HAP-1 (cell line): Measurements from ENCODE around the gene IGSF9B.

Source experiments
- DNase-seq, 2 experiments: peaks; one replicate each; pipeline ENCODE4 v3.0.0-alpha.2; 2016 to 2020; ENCODE audit warnings: low spot score in 2 of 2
- H3K27me3 ChIP-seq: fragments of 250-450 bp; sonication (Bioruptor Pico); 2 replicates; pipeline ENCODE4 v1.5.1; 2020; ENCODE audit warnings: low read depth, mild to moderate bottlenecking, moderate library complexity
- H3K36me3 ChIP-seq: fragments of 250-450 bp; sonication (Bioruptor Pico); replicated peaks from 2 replicates; pipeline ENCODE4 v1.5.1; 2020; ENCODE audit warnings: mild to moderate bottlenecking
- H3K4me1 ChIP-seq: fragments of 250-450 bp; sonication (Bioruptor Pico); 2 replicates; pipeline ENCODE4 v1.5.1; 2020; ENCODE audit warnings: mild to moderate bottlenecking
- H3K4me3 ChIP-seq: fragments of 250-450 bp; sonication (Bioruptor Pico); 2 replicates; pipeline ENCODE4 v1.5.1; 2020; ENCODE audit warnings: mild to moderate bottlenecking, moderate library complexity
- H3K9me3 ChIP-seq: fragments of 250-450 bp; sonication (Bioruptor Pico); 2 replicates; pipeline ENCODE4 v1.5.1; 2020; ENCODE audit warnings: mild to moderate bottlenecking, moderate library complexity
- in situ Hi-C: fragments of 300-500 bp; cut with MboI; formaldehyde crosslinking; loops from 3 replicates; pipeline ENCODE4 v1.14.3; 2020; ENCODE audit warnings: low sequenced_read_pairs, inconsistent platforms, mixed read lengths

IGSF9B gene

DNA sequence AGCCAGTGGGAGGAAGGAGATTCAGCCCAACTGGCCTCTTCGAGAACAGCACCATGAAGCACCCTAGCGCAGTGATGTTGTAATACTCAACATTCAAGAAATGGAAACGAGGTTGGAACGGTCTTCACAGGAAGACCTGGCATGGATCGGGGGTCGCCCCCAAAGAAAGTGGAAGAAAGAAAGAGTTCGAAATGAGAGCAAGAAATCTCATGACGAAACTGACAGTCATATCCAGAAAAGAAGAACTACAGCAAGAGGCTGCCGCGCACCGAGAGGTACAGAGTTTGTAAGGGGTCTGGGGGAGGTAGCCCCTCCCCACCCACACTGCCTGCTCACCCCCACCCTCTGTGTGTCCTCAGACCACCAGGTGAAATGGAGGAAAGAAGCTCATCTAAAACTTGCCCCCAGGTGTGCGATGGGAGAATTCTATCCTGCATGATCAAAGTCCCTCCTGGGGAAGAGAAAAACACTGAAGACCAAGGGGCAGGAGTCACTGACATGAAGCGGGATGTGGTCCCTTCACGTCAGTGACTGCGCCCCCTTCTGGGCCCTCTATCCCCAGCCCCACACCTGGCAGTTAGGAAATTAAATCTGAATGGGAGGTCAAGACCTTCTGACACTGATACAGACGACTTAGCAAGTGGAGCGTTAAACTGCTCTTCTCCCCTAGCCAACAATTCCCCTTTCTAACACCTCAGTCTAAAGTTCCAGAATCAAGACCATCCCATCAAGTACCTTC lies 58.6 kb downstream of the IGSF9B start:
- Histone ChIP-seq H3K27me3 (no peaks in the 10 kb centered on the region), H3K4me3 (no peak overlapping the region), H3K4me1 (no peaks in the 10 kb centered on the region), H3K9me3 (no peaks in the 10 kb centered on the region), H3K36me3 (no peaks in the 10 kb centered on the region)
- in situ Hi-C loops, result no loop called here
- DNase-seq, result no peak

DNA sequence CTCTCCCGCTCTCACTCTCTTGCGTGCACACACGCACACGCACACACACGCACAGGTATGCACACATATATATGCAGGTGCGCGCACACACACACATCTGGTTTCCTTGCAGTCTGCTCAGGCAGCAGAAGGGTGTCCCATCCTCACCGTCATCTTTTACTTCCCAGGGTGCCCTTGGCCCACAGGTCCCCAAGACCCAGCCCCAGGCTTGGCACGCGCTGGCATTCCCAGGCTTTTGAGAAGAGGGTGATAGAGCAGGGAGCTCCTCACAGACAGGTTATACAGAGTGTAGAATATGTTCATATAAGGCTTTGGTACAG lies 59.5 kb downstream of the IGSF9B start:
- no peaks in the 10 kb centered on the region for H3K4me1 ChIP-seq
- no peaks in the 10 kb centered on the region for H3K36me3 ChIP-seq
- no peak for DNase-seq
- in situ Hi-C loops, result no loop called here
- H3K27me3 ChIP-seq, result no peaks in the 10 kb centered on the region
- H3K9me3 ChIP-seq, result no peaks in the 10 kb centered on the region
- H3K4me3 ChIP-seq, result no peak overlapping the region

DNA sequence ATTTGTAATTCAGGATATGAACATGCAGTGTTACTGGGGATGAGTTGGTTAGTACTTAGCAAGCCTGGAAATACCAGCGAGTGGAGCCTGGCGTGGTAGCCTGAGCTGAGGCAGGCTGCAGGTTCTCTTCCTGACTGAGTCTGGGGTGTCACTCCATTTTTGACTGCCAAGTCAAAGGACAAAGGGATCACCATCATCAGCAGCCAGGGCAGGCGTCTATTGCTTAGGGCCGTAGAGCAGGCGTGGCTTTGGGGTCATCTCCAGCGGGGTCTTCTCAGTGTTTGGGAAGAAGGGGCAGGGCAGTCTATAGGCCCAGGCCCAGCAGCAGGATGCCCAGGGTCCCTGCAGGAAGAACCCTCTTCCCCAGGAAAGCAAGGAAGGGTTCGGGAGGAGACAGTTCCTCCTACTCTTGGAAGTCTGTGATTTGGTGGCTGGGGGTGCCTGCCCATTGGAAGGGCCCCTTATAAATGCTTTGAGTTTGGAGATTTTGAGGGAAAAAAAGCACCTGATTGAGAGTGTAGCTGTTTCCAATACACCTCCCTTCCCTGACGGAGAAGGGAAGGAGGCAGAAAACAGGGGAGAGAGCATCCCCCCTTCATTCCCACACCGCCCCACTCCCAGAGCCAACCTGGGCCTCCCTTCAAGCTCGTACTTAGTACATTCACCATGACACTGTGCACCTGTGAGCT lies 60.0 kb downstream of the IGSF9B start:
- Histone ChIP-seq H3K9me3 (no peaks in the 10 kb centered on the region), H3K36me3 (no peaks in the 10 kb centered on the region), H3K4me3 (no peak overlapping the region), H3K4me1 (no peaks in the 10 kb centered on the region), H3K27me3 (no peaks in the 10 kb centered on the region)
- in situ Hi-C loops, result no loop called here
- DNase-seq, result no peak

DNA sequence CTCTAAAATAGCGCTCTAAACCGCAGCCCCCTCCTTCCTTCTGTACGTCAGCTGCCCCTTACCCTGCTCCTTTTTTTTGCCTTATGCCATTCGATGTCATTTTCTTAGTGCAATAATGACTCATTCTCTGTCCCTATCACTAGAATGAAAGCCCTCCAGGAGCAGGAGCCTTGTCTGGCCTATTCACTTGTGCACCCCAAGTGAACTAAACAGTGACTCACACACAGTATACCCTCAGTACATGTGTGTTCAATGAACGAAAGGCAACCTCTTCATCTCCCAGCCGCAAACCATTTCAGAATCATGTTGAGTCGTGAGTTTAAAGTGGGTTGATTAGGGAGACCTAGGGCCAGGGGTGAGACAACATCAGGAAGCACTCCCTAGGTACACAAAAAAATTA lies 60.7 kb downstream of the IGSF9B start:
- H3K4me1 ChIP-seq, result no peaks in the 10 kb centered on the region
- in situ Hi-C loops, result no loop called here
- no peak for DNase-seq
- no peaks in the 10 kb centered on the region for H3K36me3 ChIP-seq
- H3K9me3 ChIP-seq, result no peaks in the 10 kb centered on the region
- H3K27me3 ChIP-seq, result no peaks in the 10 kb centered on the region
- H3K4me3 ChIP-seq, result no peak overlapping the region

DNA sequence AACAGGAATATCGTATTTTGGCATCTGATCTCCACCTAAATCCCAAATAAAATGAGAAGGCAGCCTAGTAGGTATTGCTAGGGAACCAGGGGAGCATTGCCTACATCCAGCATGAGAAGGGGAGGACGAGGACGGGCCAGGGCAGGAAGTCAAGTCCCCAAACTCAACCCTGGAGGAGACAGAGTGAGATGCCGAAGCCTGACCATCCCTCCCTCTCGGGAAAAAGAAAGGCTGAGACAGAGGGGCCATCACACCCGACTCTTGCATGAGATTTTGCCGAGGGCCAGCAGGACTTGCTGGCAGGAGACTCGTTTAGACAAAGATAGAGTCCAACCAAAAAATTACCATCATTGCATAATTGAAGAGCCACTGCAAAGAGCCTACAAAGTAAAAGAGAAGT lies 61.2 kb downstream of the IGSF9B start:
- Histone ChIP-seq H3K4me3 (no peak overlapping the region), H3K36me3 (no peaks in the 10 kb centered on the region), H3K9me3 (no peaks in the 10 kb centered on the region), H3K27me3 (no peaks in the 10 kb centered on the region), H3K4me1 (no peaks in the 10 kb centered on the region)
- in situ Hi-C loops, result no loop called here
- no peak for DNase-seq

DNA sequence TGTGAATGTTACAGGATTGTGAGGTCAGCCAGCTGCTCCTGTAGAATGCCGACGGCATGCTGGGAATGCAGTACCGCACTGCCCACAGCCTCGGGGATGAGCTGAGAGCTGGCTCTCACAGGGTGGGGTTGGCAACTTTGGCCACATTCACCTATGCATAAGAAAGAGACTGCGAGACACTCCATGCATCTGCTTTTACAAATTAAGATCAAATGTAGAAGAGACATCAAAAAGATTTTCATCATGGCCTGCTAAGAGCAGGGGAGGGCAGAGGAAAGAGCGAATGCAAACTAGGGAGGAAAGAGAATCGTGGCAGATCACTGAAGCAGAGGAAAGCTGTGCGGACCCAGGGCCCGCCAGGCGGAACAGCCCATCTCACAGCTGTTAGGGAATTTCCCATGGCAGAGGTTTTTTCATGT lies 61.7 kb downstream of the IGSF9B start:
- H3K4me3 ChIP-seq, result no peak overlapping the region

DNA sequence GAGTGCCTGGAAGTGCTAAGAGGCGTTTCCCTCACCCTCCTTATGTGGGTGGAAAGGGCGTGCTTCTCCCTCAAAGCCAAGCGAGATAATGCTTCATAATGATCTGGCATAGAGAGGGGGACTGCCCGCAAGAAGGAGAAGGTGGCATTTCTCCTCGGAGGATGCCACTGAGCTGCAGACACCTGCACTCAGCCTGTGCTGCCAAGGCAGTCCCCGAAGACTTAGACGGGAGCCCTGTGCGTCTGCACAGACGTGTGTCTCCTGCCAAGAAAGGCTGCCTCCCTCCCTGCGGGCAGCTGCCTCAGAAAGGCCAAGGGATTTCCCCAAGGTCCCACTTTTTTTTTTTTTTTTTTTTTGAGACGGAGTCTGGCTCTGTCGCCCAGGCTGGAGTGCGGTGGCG lies 63.4 kb downstream of the IGSF9B start:
- in situ Hi-C loops, result no loop called here
- Histone ChIP-seq H3K4me3 (no peak overlapping the region), H3K4me1 (no peaks in the 10 kb centered on the region), H3K9me3 (no peaks in the 10 kb centered on the region), H3K36me3 (no peaks in the 10 kb centered on the region), H3K27me3 (peaks cover 5% of the 10 kb centered on the region; the same call in 1 of the 2 replicates)
- no peak for DNase-seq

More for the DNA sequence above, 61.7 kb downstream of the IGSF9B start:
- no peak for DNase-seq
- Histone ChIP-seq H3K36me3 (no peaks in the 10 kb centered on the region), H3K4me1 (no peaks in the 10 kb centered on the region), H3K27me3 (no peaks in the 10 kb centered on the region), H3K9me3 (no peaks in the 10 kb centered on the region)
- in situ Hi-C loops, result no loop called here

DNA sequence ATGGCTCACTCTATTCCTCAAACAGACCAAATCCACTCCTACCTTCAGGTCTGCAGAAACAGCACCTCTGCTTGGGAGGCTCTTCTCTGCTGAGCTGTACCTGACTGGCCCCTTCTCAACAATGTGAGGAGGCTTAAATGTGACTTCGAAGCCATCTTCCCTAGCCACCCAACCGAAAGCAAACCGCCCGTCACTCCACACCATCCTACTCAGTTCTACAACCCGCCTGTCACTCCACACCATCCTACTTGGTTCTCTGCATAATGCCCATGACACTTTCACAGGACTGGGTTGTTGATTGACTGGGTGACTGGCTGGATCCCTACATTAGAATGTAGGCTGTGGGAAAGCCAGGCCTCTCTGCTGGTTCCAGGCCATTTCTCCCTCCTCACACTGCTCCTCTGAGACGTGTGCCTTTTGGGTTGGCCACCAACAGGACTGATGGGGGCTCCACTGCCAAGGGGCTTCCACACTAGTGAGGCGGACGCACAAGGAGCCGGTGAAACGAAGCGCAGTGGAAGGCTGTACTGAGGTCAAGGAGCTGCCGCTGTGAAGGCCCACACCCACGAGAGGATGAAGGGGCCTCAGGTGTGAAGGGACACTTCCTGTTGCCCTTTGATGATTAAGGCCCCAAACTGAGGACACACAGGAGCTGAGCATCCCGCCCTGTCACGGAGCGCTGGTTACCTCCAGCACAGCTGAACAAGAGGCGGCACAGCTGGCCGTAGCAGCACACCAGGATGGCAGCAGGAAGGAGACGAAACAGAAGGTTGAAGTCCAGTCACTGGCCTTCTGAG lies 64.0 kb downstream of the IGSF9B start:
- in situ Hi-C loops, result no loop called here
- no peaks in the 10 kb centered on the region for H3K36me3 ChIP-seq

DNA sequence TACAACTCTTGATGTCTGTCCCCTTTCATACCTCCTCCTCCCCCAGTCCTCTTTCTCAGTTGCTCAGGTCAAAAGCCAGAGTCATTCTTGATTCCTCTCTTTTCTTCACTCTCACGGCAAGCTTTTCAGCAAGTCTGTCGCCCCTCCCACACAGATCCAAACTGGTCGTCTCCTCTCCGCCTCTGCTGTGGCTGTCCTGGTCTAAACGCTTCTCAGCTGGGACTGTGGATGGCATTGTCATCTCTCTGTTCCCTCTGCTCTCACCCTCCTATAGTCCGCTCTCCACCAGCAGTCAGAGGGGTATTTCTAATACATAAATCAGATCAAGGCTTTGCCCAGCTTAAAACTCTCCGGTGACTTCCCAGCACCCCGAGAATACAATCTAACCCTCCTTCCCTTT lies 64.6 kb downstream of the IGSF9B start:
- in situ Hi-C loops, result no loop called here
- no peaks in the 10 kb centered on the region for H3K4me1 ChIP-seq

More for the DNA sequence above, 64.0 kb downstream of the IGSF9B start:
- Histone ChIP-seq H3K9me3 (no peaks in the 10 kb centered on the region), H3K27me3 (peaks cover 5% of the 10 kb centered on the region; the same call in 1 of the 2 replicates), H3K4me1 (no peaks in the 10 kb centered on the region), H3K4me3 (no peak overlapping the region)
- DNase-seq, result no peak

DNA sequence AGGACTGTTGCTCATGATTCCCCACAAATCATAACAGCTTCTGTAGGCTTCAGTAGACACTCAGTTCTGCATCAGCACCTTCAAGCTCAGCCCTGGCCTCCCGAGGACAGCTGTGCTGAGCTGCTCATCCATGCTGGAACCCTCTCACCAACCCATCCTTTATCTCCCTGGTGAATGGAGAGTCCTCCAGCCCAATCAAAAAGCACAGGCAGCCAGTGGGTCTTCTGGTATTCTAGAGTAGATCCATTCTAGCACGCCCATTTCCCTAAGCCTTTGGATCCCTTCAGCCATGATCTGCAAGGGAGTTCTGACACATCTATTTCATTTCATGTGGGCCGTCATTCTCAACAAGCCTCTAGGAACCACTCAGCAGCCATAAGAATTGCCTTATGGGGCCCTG lies 66.9 kb downstream of the IGSF9B start:
- H3K9me3 ChIP-seq, result no peaks in the 10 kb centered on the region
- H3K27me3 ChIP-seq, result peaks cover 5% of the 10 kb centered on the region; the same call in 1 of the 2 replicates
- H3K36me3 ChIP-seq, result no peaks in the 10 kb centered on the region
- H3K4me1 ChIP-seq, result no peaks in the 10 kb centered on the region
- H3K4me3 ChIP-seq, result no peak overlapping the region
- in situ Hi-C loops, result no loop called here
- no peak for DNase-seq

More for the DNA sequence above, 64.6 kb downstream of the IGSF9B start:
- Histone ChIP-seq H3K9me3 (no peaks in the 10 kb centered on the region), H3K4me3 (no peak overlapping the region), H3K27me3 (peaks cover 5% of the 10 kb centered on the region; the same call in 1 of the 2 replicates), H3K36me3 (no peaks in the 10 kb centered on the region)
- DNase-seq, result no peak

DNA sequence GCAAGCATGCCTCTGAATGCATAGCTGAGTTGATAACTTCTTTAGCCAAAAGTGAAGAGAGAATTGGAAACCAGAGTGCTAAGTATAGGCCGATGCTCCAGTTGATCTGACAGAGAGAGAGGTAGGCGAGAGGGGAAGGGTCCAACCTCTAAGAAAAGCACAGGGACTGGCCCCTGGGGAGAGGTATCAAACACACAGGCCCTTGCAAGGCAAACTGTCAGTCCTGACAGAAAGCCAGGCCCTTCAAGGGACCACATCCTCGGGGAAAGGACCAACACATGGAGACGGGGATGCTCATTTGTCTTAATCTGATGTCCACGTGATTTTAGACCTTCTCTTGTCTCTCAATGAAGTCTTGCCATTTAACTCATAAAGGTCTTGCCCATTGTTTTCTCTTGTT lies 67.6 kb downstream of the IGSF9B start:
- Histone ChIP-seq H3K4me1 (no peaks in the 10 kb centered on the region), H3K27me3 (peaks cover 5% of the 10 kb centered on the region; the same call in 1 of the 2 replicates), H3K36me3 (no peaks in the 10 kb centered on the region), H3K4me3 (no peak overlapping the region), H3K9me3 (no peaks in the 10 kb centered on the region)
- no peak for DNase-seq
- in situ Hi-C loops, result no loop called here

DNA sequence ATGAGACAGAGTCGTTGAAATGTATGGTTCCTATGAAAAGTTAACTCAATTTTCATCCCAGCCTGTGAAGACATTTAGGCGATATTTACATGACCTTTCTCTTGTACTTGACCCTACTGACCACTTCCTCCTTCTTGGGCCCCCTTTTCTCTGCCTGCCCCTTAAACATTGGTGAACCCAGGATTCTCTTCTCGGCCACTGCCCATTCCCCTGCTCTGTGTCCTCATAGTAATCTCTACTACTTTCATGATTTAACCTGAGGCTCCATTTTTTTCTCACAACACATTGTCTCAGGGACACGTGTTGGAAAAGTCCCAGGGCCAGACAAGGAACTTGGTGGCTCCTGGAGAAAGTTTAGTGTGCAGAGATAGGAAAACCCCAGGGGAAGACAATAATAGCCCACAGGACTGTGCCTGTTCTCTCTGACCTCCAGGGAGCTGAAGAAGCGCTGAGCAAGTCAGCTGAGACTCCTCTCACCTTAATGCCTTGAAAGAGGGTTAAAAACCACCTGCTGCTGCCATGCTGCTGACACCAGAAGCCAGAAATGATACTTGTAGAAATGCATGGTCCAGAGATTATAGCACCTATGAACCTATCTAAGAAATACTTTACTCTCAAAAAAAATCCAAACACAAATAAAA lies 69.0 kb downstream of the IGSF9B start:
- peaks cover 5% of the 10 kb centered on the region; the same call in 1 of the 2 replicates for H3K27me3 ChIP-seq
- DNase-seq, result no peak
- no peaks in the 10 kb centered on the region for H3K9me3 ChIP-seq
- in situ Hi-C loops, result no loop called here
- H3K4me1 ChIP-seq, result no peaks in the 10 kb centered on the region
- H3K4me3 ChIP-seq, result no peak overlapping the region
- H3K36me3 ChIP-seq, result no peaks in the 10 kb centered on the region

DNA sequence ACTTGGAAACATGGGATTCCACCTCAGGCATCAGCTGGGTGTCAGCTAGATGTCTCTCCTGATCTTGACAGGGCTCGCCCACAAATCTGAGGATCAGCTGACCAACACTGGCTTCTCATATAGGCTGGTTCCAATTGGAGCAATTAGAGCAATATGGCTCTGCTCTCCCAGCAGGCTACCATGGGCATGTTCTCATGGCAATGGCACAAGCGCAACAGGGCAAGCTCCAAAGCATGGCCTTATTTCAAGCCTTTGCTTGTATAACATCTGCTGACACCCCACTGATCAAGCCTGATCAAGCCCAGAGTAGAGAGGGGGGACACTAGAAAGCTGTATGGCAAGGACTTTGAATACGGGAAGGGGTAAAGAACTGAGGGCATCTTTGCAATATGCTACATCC lies 70.7 kb downstream of the IGSF9B start:
- H3K36me3 ChIP-seq, result no peaks in the 10 kb centered on the region
- DNase-seq, result no peak
- H3K9me3 ChIP-seq, result no peaks in the 10 kb centered on the region
- peaks cover 5% of the 10 kb centered on the region; the same call in 1 of the 2 replicates for H3K27me3 ChIP-seq
- H3K4me1 ChIP-seq, result no peaks in the 10 kb centered on the region
- no peak overlapping the region for H3K4me3 ChIP-seq
- in situ Hi-C loops, result no loop called here
